CD4-positive, alpha-beta memory T cell (primary cell): Measurements from ENCODE around the gene ALCAM. TPM values are rescaled to one million over a fixed set of nuclear protein-coding genes. Genes with fewer than 3 reads are reported as not detected.

Experiments used
- CTCF ChIA-PET: fragments of 350-600 bp; sonication (Branson Sonifier 250); formaldehyde crosslinking; loops from one replicate; lab custom pipeline; 2021; ENCODE audit warnings: inconsistent platforms; ENCODE audit not compliant: partially characterized antibody; lab: Charles Lee
- POLR2A ChIA-PET: fragments of 350-600 bp; sonication (Branson Sonifier 250); formaldehyde crosslinking; loops from one replicate; lab custom pipeline; 2021; ENCODE audit not compliant: partially characterized antibody; lab: Charles Lee
- DNase-seq, 5 donors: peaks; one replicate each; pipeline versions ENCODE4 v3.0.0 to v3.0.0-alpha.2; 2020 to 2022; ENCODE audit warnings: mixed read lengths in 1 of 5
- H3K27ac ChIP-seq: one replicate; pipeline ENCODE4 v1.7.0; 2013; ENCODE audit warnings: low read depth, low read length
- H3K27me3 ChIP-seq: 2 replicates; pipeline ENCODE4 v1.7.0; 2013; ENCODE audit warnings: mild to moderate bottlenecking, low read length, moderate library complexity; ENCODE audit not compliant: insufficient read depth
- H3K36me3 ChIP-seq: 2 replicates; pipeline ENCODE4 v1.7.0; 2013; ENCODE audit warnings: mild to moderate bottlenecking, low read length, moderate library complexity; ENCODE audit not compliant: insufficient read depth
- H3K4me1 ChIP-seq: 2 replicates; pipeline ENCODE4 v1.7.0; 2013; ENCODE audit warnings: mild to moderate bottlenecking, low read length, moderate library complexity; ENCODE audit not compliant: insufficient read depth
- H3K4me3 ChIP-seq, 2 donors: one replicate each; pipeline ENCODE4 v1.7.0; 2013; ENCODE audit warnings: low read length in 2 of 2, mild to moderate bottlenecking in 1 of 2
- H3K9me3 ChIP-seq, 2 donors: one replicate each; pipeline ENCODE4 v1.7.0; 2013; ENCODE audit warnings: low read length in 2 of 2, control low read depth in 1 of 2; ENCODE audit not compliant: control insufficient read depth in 1 of 2
- H3K27ac Mint-ChIP-seq, 7 donors: one replicate each; pipeline ENCODE4 v1.8.0; 2020 to 2021; ENCODE audit warnings: mixed read lengths in 7 of 7, mild to moderate bottlenecking in 6 of 7, inconsistent platforms in 3 of 7, moderate library complexity in 3 of 7
- H3K27me3 Mint-ChIP-seq, 2 donors: one replicate each; pipeline ENCODE4 v1.8.0; 2020 to 2021; ENCODE audit warnings: mixed read lengths in 2 of 2
- H3K36me3 Mint-ChIP-seq, 2 donors: one replicate each; pipeline ENCODE4 v1.8.0; 2020 to 2021; ENCODE audit warnings: mixed read lengths in 2 of 2, inconsistent platforms in 1 of 2, mild to moderate bottlenecking in 1 of 2
- H3K4me1 Mint-ChIP-seq, 4 donors: one replicate each; pipeline ENCODE4 v1.8.0; 2020 to 2021; ENCODE audit warnings: mixed read lengths in 4 of 4, mild to moderate bottlenecking in 1 of 4
- H3K4me3 Mint-ChIP-seq, 8 donors: one replicate each; pipeline ENCODE4 v1.8.0; 2020 to 2021; ENCODE audit warnings: mixed read lengths in 8 of 8, mild to moderate bottlenecking in 7 of 8, moderate library complexity in 6 of 8, inconsistent platforms in 3 of 8
- H3K9me3 Mint-ChIP-seq, 8 donors: one replicate each; pipeline ENCODE4 v1.8.0; 2020 to 2021; ENCODE audit warnings: mixed read lengths in 8 of 8, mild to moderate bottlenecking in 5 of 8, inconsistent platforms in 3 of 8, moderate library complexity in 1 of 8
- intact Hi-C: fragments of 100-400 bp; cut with micrococcal nuclease; formaldehyde crosslinking; loops from one replicate; pipeline ENCODE4 v1.15.1; 2023
- polyA plus RNA-seq, 2 donors: library from polyadenylated mRNA; unstranded; fragments of 300-500 nt; fragmentation: Illumina TruSeq; gene quantifications; one replicate each; pipeline ENCODE4 v1.2.3, GENCODE V29; 2021
- total RNA-seq, 2 experiments: library from RNA; stranded (reverse); gene quantifications; one replicate each; pipeline ENCODE4 v1.2.3, GENCODE V29; 2021

The ALCAM gene
- total and polyA plus RNA-seq, 4 experiments from 2014 or later, result 5.5 to 10.6 (median 8.6) TPM

DNA sequence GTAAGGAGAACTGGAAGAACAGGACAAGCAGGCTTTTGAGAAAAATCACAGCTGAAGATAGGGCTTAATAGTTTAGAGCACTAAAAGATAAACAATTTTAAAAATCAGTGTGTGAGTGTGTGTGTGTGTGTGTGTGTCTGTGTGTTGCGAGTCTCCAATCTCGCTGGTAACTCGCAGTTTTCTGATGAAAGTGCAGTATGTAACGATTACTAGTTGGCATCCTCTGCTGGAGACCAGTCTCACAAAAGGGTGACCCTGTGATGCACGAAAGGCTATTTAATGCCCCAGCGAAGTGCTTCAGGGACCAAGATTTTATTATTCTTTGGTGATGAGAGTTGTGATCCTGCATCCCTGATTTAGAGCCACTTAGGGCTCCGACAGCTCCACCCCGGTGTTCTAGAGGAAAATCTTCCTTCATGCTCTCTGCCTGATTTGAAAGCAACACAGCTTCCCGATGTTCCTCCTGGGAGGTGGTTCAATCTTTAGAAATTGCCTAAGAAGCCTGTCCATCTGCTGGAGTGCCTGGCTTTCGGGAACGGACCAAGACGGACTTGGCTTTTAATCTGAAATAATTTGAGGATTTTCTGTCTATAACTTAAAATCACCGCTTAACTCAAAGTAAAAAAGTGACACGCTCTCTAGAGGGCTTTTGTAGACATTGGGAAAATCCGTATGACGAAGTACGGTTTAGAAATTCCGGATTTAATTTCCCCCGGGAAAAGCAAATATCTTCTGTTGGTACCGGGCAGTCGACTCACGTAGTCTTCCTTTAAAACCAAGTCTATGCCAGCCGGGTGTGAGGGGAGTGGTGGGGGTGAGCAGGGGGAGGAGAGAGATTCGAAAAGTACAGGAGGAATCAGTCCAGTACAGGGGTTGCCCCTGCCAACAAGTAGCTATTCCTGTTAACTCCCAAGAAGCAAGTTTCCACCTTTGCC lies 1.1 kb upstream of the ALCAM start:
- Mint-ChIP-seq H3K36me3 (peaks cover 0 to 20% of the 10 kb centered on the region in 2 donors), H3K9me3 (peaks cover 0 to 5% (median 0%) of the 10 kb centered on the region in 8 donors), H3K27me3 (peaks cover 5 to 20% of the 10 kb centered on the region in 2 donors), H3K4me3 (peak overlapping the region; percentile 83 to 97 (median 95)), H3K27ac (peak overlapping the region in 5 of 7 donors; percentile 82 to 97 (median 94)), H3K4me1 (peaks cover 13 to 47% (median 26%) of the 10 kb centered on the region in 4 donors)
- Histone ChIP-seq H3K36me3 (no peaks in the 10 kb centered on the region), H3K27me3 (no peaks in the 10 kb centered on the region), H3K27ac (peak overlapping the region; percentile 83), H3K9me3 (no peaks in the 10 kb centered on the region), H3K4me1 (peaks cover 21% of the 10 kb centered on the region), H3K4me3 (peak overlapping the region; percentile 38 to 80)
- DNase-seq, result peak in 2 of 5 donors; percentile 7 to 12
- POLR2A ChIA-PET, result interaction anchor here (1.0 kb wide), 1 partner anchor 10 kb away, joined by 3 read pairs; no protein-coding TSS in a partner anchor
- CTCF ChIA-PET, result no interaction called here
- intact Hi-C loops, result no loop called here

DNA sequence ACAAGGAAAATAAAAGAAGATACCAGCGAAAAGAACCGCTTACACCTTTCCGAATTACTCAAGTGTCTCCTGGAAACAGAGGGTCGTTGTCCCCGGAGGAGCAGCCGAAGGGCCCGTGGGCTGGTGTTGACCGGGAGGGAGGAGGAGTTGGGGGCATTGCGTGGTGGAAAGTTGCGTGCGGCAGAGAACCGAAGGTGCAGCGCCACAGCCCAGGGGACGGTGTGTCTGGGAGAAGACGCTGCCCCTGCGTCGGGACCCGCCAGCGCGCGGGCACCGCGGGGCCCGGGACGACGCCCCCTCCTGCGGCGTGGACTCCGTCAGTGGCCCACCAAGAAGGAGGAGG lies 325 bp downstream of the ALCAM start:
- DNase-seq, result peak in 4 of 5 donors; percentile 37 to 72 (median 46)
- ChIA-PET CTCF (interaction anchor here (0.5 to 1.7 kb wide), 2 partner anchors 10 to 832 kb away, joined by 5 read pairs; no protein-coding TSS in a partner anchor), POLR2A (interaction anchor here (1.0 to 1.5 kb wide), 2 partner anchors 12 to 772 kb away, joined by 3 read pairs; no protein-coding TSS in a partner anchor)
- H3K27me3 Mint-ChIP-seq, result peaks cover 5 to 16% of the 10 kb centered on the region in 2 donors
- H3K9me3 Mint-ChIP-seq, result peaks cover 0 to 5% (median 0%) of the 10 kb centered on the region in 8 donors
- Histone ChIP-seq H3K27me3 (no peaks in the 10 kb centered on the region), H3K4me3 (peak overlapping the region; percentile 67 to 80), H3K27ac (peak overlapping the region; percentile 83), H3K4me1 (peaks cover 21% of the 10 kb centered on the region), H3K9me3 (no peaks in the 10 kb centered on the region), H3K36me3 (no peaks in the 10 kb centered on the region)
- intact Hi-C loops, result no loop called here
- peaks cover 13 to 47% (median 26%) of the 10 kb centered on the region in 4 donors for H3K4me1 Mint-ChIP-seq
- H3K4me3 Mint-ChIP-seq, result peak overlapping the region; percentile 83 to 97 (median 95)
- H3K27ac Mint-ChIP-seq, result peak overlapping the region; percentile 92 to 97 (median 94)
- peaks cover 0 to 20% of the 10 kb centered on the region in 2 donors for H3K36me3 Mint-ChIP-seq

DNA sequence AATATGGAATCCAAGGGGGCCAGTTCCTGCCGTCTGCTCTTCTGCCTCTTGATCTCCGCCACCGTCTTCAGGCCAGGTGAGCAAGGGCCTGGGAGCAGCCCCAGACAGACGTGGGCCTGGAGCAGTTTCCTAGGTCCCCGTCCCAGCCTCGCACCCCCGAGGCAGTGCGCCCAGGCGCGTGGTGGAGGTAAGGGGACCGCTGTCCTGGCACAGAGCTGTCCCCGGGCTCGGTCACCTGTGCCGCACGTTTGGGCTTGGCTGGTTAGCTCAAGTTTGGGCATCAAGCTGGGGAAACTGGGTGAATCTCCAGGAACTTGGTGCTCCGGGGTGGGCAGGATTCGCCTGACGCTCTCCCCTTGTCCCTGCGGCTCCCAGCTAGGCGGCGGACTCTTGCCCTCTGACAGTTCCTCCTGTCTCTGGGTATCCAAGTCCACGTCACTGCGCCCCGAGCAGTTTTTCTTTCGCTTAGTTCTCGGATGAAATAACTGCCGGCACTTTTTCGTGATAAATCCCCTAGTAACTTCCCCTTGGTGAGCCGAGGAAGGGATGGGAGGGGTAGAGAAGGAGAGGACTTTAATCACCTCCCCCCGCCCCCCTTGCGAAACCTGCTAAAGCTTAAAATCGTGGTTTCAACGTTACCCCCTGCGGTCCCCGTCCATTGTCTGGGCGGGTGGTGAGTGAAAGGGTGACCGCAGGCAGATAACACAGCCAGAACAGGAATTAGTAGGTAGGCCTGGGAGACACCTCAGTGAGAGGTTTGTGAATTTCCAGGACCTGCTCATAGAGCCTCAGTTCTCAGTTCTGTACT lies 901 bp downstream of the ALCAM start:
- Mint-ChIP-seq H3K9me3 (peaks cover 0 to 5% (median 0%) of the 10 kb centered on the region in 8 donors), H3K27ac (peak overlapping the region; percentile 97 to 99 (median 99)), H3K4me3 (peak overlapping the region; percentile 91 to 97 (median 96)), H3K27me3 (peaks cover 5 to 16% of the 10 kb centered on the region in 2 donors), H3K36me3 (peaks cover 0 to 20% of the 10 kb centered on the region in 2 donors), H3K4me1 (peaks cover 13 to 47% (median 26%) of the 10 kb centered on the region in 4 donors)
- Histone ChIP-seq H3K27ac (peak overlapping the region; percentile 83), H3K27me3 (no peaks in the 10 kb centered on the region), H3K4me3 (peak overlapping the region; percentile 67 to 80), H3K9me3 (no peaks in the 10 kb centered on the region), H3K36me3 (no peaks in the 10 kb centered on the region), H3K4me1 (peaks cover 21% of the 10 kb centered on the region)
- ChIA-PET POLR2A (interaction anchor here (1.5 to 2.4 kb wide), 2 partner anchors 502 to 773 kb away, joined by 3 to 6 read pairs; partner anchors contain the start of gene CBLB), CTCF (interaction anchor here (0.8 to 4.1 kb wide), 3 partner anchors 11 to 771 kb away, joined by 3 to 25 read pairs (median 5); no protein-coding TSS in a partner anchor)
- peak; percentile 55 to 90 (median 58) for DNase-seq
- intact Hi-C loops, result loop anchor here (1.0 to 2.0 kb wide), 3 partner anchors 385 to 1095 kb away; partner anchors contain the start of gene CBLB

DNA sequence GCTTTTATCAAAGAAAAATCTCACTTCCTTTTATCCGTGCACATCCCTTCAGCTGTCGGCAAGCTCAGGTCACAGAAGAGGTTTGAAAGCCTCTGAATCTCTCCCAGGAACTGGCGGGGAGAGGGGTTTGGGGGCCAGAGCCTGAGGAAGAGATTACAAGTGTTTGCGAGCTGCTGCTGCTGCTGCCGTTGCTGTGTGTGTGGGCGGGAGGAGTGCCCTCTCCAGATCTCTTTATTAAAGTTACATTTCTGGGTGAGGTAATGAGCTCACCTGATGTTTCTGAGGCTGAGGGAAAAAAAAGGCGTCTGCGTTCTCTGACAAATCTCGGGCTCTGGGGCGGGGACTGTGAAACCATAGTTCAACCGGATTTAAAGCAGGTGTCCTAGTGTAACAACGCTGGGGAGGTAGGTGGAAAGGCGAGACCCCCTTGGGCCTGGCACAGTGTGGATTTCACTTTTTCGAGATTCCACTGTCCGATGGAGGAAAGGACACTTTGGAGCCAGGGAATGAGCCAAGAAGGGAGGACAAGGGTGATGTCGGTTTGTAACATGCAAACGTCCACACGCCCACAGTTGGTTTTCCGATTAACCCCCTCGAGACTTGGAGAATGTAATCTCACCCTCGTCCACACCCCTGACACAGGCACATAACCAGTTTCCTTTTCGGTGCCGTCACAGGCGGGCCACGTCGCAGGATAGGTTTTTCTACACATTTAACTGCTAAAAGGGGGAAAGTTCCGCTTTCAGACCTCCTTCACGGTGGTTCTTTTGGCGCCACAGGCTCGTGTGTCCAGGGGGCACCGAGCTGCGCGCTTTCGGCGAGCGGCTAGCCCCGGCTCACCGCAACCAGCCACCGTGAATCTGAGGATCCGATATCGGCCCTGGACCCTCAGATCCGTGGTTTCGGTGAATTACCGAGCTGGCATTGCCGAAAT lies 2.1 kb downstream of the ALCAM start:
- Mint-ChIP-seq H3K4me3 (peak overlapping the region; percentile 91 to 97 (median 96)), H3K4me1 (peaks cover 13 to 47% (median 26%) of the 10 kb centered on the region in 4 donors), H3K36me3 (peaks cover 0 to 20% of the 10 kb centered on the region in 2 donors), H3K9me3 (peaks cover 0 to 5% (median 0%) of the 10 kb centered on the region in 8 donors), H3K27me3 (peaks cover 5 to 16% of the 10 kb centered on the region in 2 donors), H3K27ac (peak overlapping the region; percentile 97 to 99 (median 99))
- H3K36me3 ChIP-seq, result no peaks in the 10 kb centered on the region
- ChIA-PET CTCF (interaction anchor here (0.8 to 4.1 kb wide), 7 partner anchors 10 to 806 kb away, joined by 3 to 25 read pairs (median 4); no protein-coding TSS in a partner anchor), POLR2A (interaction anchor here (1.2 to 2.4 kb wide), 2 partner anchors 58 to 501 kb away, joined by 3 to 6 read pairs; partner anchors contain the start of gene CBLB)
- H3K4me3 ChIP-seq, result peak overlapping the region; percentile 67 to 80
- H3K27me3 ChIP-seq, result no peaks in the 10 kb centered on the region
- peak; percentile 79 to 93 (median 86) for DNase-seq
- peaks cover 21% of the 10 kb centered on the region for H3K4me1 ChIP-seq
- H3K9me3 ChIP-seq, result no peaks in the 10 kb centered on the region
- intact Hi-C loops, result loop anchor here (1.0 to 2.0 kb wide), 8 partner anchors 149 to 1240 kb away; partner anchors contain the start of gene CBLB
- peak overlapping the region; percentile 83 for H3K27ac ChIP-seq

DNA sequence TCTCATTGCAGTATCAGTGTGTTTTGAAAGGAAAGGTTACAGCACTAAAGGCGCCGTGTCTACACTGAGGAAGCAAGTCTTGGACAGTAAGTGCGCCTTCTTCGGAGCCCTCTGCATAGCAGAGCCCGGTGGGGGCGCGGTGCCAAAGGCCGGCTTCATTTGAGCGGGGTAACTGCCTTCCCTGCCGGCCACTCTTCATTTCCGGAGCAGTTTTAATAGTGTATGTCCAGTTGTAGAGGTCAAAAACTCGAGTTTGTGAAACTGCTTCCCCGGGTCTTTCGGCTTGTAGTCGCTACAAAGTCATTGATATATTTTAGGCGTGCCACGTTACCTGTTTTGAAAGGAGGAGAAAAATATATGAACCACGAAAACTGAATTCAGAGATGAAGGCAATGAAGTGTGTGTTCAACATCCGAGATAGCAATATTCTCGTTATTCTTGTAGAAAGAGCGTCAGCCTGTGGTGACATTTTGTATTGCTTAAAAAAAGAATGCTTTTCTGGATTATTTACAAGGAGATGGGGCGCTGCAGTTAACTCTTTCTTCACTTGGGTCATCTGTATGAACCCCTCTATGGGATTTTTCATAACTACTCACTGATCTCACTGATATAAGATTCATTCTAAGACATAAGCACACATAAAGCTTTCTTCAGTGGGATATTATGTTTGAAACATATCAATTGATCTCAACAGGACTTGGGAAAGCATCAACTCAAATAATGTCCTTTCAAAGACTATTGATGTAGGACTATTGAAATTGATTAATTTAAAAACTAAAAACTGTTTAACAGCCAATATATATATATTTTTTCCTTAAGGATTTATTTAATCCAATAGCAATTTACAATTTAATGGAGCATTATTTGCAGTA lies 3.0 kb downstream of the ALCAM start:
- Histone ChIP-seq H3K27ac (peak overlapping the region; percentile 83), H3K4me3 (peak overlapping the region; percentile 67 to 80), H3K27me3 (no peaks in the 10 kb centered on the region), H3K9me3 (no peaks in the 10 kb centered on the region), H3K4me1 (peaks cover 21% of the 10 kb centered on the region), H3K36me3 (no peaks in the 10 kb centered on the region)
- intact Hi-C loops, result loop anchor here (1.0 to 2.0 kb wide), 7 partner anchors 149 to 1240 kb away; no protein-coding TSS in a partner anchor
- POLR2A ChIA-PET, result interaction anchor here (1.2 to 2.4 kb wide), 2 partner anchors 57 to 500 kb away, joined by 3 to 6 read pairs; partner anchors contain the start of gene CBLB
- Mint-ChIP-seq H3K36me3 (peaks cover 0 to 20% of the 10 kb centered on the region in 2 donors), H3K4me1 (peaks cover 13 to 45% (median 26%) of the 10 kb centered on the region in 4 donors), H3K27me3 (peaks cover 2 to 14% of the 10 kb centered on the region in 2 donors), H3K4me3 (peak overlapping the region; percentile 91 to 97 (median 96)), H3K9me3 (peaks cover 0 to 5% (median 0%) of the 10 kb centered on the region in 8 donors), H3K27ac (peak overlapping the region; percentile 97 to 99 (median 99))
- CTCF ChIA-PET, result interaction anchor here (1.0 to 4.1 kb wide), 6 partner anchors 11 to 1240 kb away, joined by 3 to 25 read pairs (median 5); no protein-coding TSS in a partner anchor
- peak; percentile 60 to 68 (median 63) for DNase-seq
